Erythroblast (primary cell): ENCODE measurements around the gene RALB.
A peak's percentile ranks its signal among the peaks of the same experiment; 100 is the strongest.
"Not testable (repeated sequence)": the region's sequence is repeated elsewhere in the genome, so short reads cannot be mapped to it uniquely, and the experiment has no call there.

ENCODE experiments used
- DNase-seq, 2 experiments: peaks; one replicate each; lab custom pipeline; 2025; lab: John Stamatoyannopoulos, UW
- GATA1 ChIP-seq: IDR thresholded peaks from 2 replicates; pipeline ENCODE4 v1.6.1; 2011; ENCODE audit warnings: low read depth, mild to moderate bottlenecking, control low read depth, low read length, moderate library complexity
- POLR2A ChIP-seq: IDR thresholded peaks from 2 replicates; pipeline ENCODE4 v1.6.1; 2011; ENCODE audit warnings: mild to moderate bottlenecking, low read length

Gene RALB

DNA sequence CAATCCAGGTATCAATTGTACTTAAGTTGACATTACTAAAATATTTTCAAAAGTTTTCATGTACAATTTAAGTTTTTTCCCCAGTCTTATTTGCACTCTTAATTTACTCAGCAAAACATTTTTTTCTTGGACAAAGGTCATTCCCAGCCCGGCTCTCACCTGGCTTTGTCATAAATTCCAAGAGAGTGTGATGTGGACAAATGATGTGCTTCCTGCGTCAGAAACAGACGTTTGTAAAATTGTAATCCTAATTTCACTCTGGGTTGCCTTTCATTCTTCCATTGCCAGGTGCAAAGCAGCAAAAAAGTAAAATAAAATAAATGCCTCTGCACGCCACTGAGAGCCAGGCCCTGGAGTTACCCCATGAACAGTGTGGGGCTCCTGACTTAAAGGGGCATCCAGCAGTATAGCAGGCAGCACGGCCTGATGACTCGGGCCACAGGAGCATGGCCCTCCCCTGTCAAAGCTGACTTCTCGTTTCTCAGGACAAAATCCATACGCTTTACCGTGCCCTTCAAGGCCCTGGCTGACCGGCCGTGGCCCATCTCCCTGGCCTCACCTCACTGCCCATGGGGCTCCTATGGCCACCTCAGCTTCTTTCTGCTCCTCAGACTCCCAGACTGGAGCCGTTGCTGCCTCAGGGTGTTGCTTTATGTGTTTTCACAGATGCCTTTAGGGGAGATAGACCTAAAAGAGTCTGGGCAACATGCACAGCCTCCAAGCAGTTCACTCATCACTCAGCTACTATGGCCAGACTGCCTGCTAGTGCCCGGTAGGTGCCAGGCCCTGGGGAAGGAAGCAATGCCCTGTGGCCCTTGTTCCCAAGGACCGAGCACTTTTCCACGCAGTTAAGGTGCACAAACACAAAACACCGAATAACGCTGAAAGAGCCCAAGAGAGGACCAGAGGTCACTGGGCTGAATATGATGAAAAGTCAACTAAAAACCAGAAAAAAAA lies 21.9 kb upstream of the RALB start:
- TF ChIP-seq GATA1 (no peak), POLR2A (no peak)

DNA sequence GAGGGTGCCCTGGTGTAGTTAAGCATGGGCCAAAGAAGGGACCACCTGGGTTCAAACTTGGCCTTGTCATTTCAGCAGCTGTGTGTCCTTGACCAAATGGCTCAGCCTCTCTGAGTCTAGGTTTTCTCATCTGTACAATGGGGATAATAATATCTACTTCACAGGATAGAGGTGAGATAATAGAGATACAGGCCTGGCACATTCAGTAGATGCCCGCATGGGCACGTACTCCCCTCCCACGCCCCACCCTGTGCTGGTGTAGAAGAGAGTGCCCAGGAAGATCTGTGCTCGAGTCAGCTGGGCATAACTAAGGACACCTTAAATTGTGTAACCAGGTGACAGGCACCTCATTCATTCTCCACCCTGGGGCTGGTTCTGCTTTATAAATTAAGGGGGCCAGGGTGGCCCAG lies 21.1 kb upstream of the RALB start:
- DNase-seq = no peak
- TF ChIP-seq POLR2A = no peak
- no peak for TF ChIP-seq GATA1

More for the DNA sequence above, 21.9 kb upstream of the RALB start:
- DNase-seq = no peak

DNA sequence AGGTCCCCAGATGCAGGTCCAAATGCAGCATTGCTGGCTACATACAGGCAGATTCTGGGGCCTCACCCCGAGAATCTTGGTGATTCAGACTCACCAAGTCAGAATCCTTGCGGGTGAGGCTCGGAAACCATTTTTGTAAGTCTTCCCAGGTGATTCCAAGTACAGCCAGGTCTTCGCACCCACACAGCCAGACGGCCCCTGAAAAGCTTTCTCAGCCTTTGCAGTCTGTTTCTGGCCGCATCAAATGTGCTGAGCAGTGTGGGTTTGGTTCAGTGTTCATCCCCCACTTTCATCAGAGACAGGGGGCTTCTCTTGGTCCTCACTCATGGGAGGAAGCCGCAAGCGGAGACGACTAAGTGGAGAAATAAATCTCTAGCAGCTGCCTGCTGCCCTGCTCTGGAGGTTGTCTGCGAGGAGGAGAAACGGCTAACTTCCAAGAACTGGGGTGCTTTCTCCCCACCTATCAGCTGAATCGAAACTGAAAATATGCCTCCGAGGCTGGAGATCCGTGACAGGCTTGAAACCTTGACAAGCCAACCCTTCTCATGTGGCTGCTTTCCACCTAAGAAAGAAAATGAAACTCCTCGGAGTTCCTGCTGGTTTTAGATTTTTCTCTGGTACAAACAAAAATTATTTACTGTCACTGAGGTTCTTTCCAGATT lies 20.5 kb upstream of the RALB start:
- TF ChIP-seq POLR2A = peak; percentile 23
- TF ChIP-seq GATA1 = no peak
- peak; percentile 77 to 80 for DNase-seq

DNA sequence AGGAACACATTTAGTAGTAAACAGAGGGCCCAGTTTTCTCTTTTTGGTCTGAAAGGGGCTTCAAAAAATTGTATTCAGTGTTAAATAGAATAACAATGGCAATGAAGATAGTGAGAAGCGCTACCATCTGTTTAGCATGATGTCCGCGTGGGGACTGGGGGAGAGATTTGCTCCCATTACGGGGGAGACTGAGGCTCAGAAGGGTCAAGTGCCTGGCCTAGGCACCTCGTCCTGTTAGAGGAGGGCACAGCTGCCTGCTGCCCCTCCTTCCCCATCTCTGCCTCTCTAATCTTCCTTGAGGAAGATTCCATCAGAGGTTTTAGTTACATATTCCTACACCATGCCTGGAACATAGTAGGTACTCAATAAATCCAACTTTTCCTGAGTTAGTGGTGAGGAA lies 19.4 kb upstream of the RALB start:
- no peak for TF ChIP-seq GATA1
- TF ChIP-seq POLR2A = no peak
- no peak for DNase-seq

DNA sequence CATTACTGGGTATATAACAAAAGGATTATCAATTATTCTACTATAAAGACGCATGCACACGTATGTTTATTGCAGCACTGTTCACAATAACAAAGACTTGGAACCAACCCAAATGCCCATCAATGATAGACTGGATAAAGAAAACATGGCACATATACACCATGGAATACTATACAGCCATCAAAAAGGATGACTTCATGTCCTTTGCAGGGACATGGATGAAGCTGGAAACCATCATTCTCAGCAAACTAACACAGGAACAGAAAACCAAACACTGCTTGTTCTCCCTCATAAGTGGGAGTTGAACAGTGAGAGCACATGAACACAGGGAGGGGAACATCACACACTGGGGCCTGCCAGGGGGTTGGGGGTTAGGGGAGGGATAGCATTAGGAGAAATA lies 17.5 kb upstream of the RALB start:
- not testable (repeated sequence) for DNase-seq

DNA sequence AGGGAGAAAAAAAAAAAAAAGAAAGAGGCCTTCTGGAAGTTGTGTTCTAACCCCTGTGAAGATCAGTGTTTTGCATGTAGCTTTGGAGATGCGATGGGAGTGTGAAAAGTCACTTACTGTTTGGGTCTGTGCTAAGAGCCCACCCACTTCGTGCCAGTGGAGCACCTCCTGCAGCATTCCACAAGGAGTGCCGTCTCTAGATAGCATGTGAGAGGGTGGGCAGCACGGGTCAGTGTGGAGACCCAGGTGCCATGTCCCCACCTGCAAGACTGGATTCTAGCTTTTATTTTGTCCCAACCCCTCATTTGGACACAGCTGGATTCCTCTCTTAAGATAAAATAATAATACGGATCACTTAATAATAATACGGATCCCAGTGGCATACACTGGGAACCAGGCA lies 17.0 kb upstream of the RALB start:
- TF ChIP-seq POLR2A (no peak), GATA1 (no peak)
- no peak for DNase-seq

DNA sequence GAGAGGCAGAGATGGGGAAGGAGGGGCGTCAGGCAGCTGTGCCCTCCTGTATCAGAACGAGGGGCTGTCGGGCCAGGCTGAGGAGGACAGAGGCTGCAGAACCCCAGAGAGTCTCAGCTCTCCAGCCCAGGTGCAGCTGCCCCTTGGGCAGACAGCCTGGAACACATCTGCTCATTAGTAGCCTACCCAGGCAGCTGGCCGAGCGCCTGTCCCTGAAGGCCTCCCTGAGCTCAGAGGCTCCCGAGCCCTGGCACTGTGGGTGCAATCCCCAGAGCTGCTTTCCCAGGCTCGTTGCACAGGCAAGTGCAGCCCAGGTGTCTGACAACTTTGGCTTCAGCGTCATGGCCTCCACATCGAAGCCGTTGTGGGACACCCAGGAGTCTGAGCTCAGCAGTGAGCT lies 16.3 kb upstream of the RALB start:
- no peak for TF ChIP-seq POLR2A
- no peak for TF ChIP-seq GATA1

DNA sequence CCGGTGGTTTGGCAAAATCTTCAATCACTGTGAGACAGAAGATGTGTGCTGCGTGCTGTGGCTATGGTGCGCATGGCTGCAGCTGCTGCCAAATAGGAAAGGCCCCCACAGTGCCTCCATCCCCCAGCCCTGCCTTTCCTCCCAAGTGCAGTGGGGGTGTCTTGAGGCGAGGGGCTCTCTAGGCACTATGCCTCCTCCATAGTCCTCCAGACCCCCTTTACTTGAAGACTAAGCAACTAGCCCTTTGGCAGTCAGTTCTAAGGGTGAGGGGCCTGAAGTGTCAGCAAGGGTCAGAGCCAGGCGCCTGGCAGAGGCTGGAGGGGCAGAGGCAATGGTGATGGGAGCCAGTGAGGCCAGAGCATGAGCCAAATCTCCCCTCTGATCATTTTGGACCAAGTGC lies 15.9 kb upstream of the RALB start:
- TF ChIP-seq GATA1 = no peak
- TF ChIP-seq POLR2A = no peak
- no peak for DNase-seq

More for the DNA sequence above, 16.3 kb upstream of the RALB start:
- no peak for DNase-seq

DNA sequence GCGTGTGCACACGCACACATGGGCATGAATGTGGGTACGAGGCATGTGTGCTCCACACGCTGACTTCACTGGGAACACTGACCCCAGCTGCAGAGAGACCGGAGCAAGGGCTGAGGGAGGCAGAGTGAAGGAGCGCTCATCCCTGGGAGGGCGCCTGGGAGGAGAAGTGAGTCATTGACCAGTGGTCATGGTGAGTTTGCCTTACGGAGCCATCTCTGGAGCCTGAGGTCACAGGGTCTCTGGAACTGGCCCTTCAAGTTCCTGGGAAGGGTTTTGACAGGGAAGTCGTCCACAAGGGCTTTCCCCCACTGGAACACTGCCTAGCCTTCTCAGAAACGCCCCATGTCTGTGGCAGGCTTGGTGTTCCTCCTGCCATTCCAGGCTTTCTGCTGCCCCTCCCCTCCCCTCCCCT lies 15.2 kb upstream of the RALB start:
- DNase-seq = no peak

DNA sequence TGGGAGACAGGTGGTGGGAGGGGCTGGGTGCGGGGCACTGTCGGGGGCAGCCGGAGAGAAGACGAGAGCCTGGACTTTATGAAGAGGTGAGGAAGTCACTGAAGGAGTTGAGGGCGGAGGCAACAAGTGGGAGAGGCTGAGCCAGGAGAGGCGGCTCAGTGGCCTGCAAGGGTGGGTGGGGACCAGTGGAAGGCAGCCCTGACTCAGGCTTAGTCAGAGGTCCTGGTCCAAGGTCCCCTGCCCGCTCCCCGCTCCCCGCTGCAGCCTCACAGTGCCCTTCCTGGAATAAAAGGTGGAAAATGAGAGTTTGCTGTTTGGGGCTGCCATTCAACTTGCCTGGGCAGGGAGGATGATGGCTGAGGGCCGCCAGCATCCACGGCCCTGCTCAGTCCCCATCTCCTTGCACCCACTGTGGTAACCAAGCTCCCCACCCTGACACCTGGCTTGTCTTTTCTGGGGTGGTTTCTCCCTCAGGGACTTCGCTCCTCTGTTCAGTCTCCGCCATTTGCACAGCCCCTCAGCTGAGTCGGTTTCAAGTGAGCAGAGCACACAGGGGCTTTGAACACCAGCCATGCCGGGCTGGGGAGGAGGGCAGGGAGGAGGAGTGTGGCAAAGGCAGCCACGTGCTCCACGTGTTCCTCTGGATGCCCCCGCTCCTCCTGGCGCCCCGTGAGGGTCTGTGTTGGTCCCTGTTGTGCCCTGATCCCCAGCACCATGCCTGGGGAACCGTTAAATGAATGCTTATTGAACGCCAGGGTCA lies 13.7 kb upstream of the RALB start:
- TF ChIP-seq POLR2A (no peak), GATA1 (no peak)
- DNase-seq = peak in 1 of 2 experiments; percentile 6

More for the DNA sequence above, 15.2 kb upstream of the RALB start:
- no peak for TF ChIP-seq GATA1
- TF ChIP-seq POLR2A = no peak

DNA sequence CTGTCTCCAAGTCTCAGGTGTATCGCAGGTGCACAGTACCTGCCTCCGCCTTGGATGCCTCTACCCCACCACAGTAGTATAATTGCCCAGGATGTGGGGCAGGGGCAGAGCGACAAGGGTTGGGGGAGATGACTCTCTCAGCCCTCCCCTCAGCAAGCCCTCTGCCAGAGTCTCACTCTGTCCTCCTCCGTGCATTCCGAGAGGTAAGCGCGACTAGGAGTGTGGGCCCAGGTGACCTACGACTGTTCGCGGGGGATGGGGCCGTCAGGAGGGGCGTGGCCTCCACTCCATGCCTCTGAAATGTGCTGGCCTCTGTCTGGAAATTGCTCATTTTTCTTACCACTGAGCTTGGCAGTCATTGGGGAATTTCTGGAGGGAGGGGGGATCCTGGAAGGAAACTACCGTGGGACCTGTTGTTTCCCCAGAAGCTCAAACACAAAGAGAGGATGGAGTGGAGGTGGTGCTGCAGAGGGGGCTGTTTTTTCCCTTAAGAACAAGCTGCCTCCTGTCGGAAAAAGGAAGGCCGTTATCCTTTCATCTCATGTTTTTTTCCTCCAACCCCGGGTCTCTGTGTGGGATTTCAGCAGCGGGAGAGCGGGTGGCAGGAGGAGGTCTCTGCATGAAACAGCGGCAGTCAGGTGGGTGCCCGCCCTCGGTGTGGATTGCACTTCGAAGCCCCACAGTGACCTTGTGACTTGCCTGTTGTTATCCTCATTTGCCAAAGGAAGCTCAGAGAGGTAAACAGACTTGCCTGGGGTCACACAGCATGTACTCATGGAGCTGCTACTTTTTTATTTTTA lies 13.0 kb upstream of the RALB start:
- TF ChIP-seq GATA1 (no peak), POLR2A (no peak)
- DNase-seq = no peak

DNA sequence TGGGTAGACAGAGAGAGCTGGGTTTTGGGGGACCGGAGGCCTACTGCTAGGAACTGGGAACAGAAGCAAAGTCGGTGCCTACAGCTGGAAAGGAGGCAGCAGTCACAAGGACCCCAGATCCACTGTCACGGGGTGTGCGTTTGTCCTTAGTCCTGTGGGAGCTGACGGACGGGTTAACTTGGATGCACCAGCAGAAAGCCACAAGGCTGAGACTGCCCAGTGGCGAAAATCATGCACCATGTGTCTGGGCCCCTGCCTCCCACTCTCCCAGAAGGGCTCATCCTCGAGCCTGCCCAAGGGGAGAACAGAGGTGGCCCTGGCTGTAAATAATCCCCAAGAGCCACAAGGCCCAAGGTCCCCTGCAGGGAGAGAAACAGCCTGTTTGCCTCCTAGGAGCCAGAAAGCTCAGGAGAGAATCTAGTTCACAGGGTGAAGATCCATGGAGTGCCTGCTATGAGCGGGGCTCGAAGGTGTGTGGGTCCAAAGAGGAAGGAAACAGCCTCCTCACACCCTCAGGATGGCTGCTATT lies 11.7 kb upstream of the RALB start:
- TF ChIP-seq GATA1 (no peak), POLR2A (no peak)
- no peak for DNase-seq

DNA sequence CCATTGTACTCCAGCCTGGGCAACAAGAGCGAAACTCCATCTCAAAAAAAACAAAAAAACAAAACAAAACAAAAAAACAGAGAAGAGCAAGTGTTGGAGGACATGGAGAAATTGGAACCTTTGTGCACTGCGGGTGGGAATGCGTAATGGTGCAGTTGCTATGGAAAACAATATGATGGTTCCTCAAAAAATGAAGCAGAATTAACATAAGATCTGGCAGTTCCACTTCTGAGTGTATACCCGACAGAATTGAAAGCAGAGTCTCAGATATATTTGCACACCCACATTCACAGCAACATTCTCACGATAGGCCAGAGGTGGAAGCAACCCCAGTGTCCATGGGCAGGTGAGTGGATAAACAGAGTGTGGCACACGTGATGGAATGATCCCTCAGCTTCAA lies 11.0 kb upstream of the RALB start:
- TF ChIP-seq POLR2A = no peak
- TF ChIP-seq GATA1 = no peak
- DNase-seq = no peak
